Peyer's patch (tissue), 4 donors: Measurements from ENCODE around the gene CDX1. TPM values are rescaled to one million over a fixed set of nuclear protein-coding genes. Genes with fewer than 3 reads are reported as not detected.

ENCODE experiments used
- DNase-seq, 3 donors: peaks; one replicate each; pipeline ENCODE4 v3.0.0-alpha.2; 2017 to 2019
- H3K27ac ChIP-seq, 4 donors: fragments of 200-600 bp; sonication (generic); one replicate each; pipeline ENCODE4 v1.5.1; 2016 to 2019
- H3K27me3 ChIP-seq, 2 donors: fragments of 200-600 bp; sonication (generic); one replicate each; pipeline ENCODE4 v1.5.1; 2019
- H3K36me3 ChIP-seq, 3 donors: fragments of 200-600 bp; sonication (generic); one replicate each; pipeline ENCODE4 v1.5.1; 2016 to 2019
- H3K4me1 ChIP-seq, 4 donors: fragments of 200-600 bp; sonication (generic); one replicate each; pipeline ENCODE4 v1.5.1; 2016 to 2019
- H3K4me3 ChIP-seq, 4 donors: fragments of 200-600 bp; sonication (generic); 1 replicate in 3 of 4; 2 replicates in 1 of 4; pipeline ENCODE4 v1.5.1; 2016 to 2019; ENCODE audit warnings: mild to moderate bottlenecking in 1 of 4
- H3K9me3 ChIP-seq, 4 donors: fragments of 200-600 bp; sonication (generic); one replicate each; pipeline ENCODE4 v1.5.1; 2016 to 2019; ENCODE audit warnings: mild to moderate bottlenecking in 1 of 4
- POLR2A ChIP-seq, 2 donors: fragments of 450-650 bp; IDR thresholded peaks; one replicate each; pipeline ENCODE4 v1.5.1; 2017; ENCODE audit warnings: antibody characterized with exemption in 2 of 2, mild to moderate bottlenecking in 2 of 2, moderate library complexity in 2 of 2
- total RNA-seq, 4 donors: library from RNA; depleted of rRNA; stranded (reverse); fragments of >200 nt; gene quantifications; one replicate each; pipeline ENCODE4 v1.1.0, GENCODE V29; 2016
- TF ChIP-seq, protein P1 (sequence below), 6 experiments: fragments of 450-650 bp in 4 of 6; fragments of 200-600 bp in 2 of 6; sonication (generic) in 1 of 6; IDR thresholded peaks; one replicate each; pipeline ENCODE4 v1.5.1; 2017 to 2019; ENCODE audit warnings: antibody characterized with exemption in 6 of 6, mild to moderate bottlenecking in 3 of 6, moderate library complexity in 1 of 6

CDX1 gene
- total RNA-seq, 4 donors from 2014 or later, result 177 to 429 (median 370) TPM

DNA sequence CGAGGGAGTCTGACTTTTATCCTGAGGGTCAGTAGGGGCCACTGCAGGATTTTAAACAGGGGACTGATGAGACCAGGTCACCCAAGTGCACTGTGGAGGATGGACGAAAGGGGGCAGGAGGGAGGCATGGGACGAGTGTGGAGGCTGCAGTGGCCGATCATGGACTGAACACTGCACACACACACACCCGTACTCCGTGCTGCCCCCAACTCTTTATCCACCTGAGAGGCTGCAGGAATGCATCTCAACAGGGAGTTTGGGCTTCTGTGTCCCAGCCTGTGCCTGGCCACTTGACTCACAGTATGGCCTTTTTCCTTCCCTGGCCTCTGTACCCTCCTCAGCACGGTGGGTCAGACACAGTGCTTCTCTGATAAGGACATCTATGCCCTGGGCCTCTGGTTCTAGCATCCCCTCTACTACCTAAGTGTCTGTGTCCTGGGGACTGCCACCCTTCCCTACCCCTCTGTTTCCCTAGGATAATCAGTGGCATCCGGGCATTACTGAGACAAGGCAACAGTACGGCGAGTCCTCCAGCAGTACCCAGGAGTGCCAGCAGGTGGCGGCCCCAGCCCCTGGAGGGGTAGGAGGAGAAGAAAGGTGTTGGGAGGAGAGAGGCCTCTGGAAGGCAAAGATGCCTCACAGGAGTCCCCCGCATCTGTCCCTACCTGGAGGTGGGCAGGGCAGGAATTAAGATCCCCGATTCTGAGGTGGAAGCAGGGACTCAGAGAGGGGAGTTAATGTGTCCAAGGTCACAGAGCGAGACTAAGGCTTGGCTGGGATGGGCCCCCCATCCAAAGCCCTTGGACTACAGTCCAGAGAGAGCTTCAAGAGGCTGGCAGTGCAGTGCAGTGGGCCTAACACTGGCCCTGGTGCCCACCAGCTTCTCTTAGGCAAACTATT lies 5.1 kb upstream of the CDX1 start:
- no peaks in the 10 kb centered on the region for H3K27me3 ChIP-seq
- peaks cover 3 to 44% (median 7%) of the 10 kb centered on the region in 4 donors for H3K4me1 ChIP-seq
- no peaks in the 10 kb centered on the region for H3K36me3 ChIP-seq
- H3K9me3 ChIP-seq, result no peaks in the 10 kb centered on the region
- H3K27ac ChIP-seq, result peak overlapping the region; percentile 38 to 90 (median 75)
- TF ChIP-seq POLR2A (IDR thresholded peaks at IDR 0.05), result no peak
- TF ChIP-seq, protein P1, sequence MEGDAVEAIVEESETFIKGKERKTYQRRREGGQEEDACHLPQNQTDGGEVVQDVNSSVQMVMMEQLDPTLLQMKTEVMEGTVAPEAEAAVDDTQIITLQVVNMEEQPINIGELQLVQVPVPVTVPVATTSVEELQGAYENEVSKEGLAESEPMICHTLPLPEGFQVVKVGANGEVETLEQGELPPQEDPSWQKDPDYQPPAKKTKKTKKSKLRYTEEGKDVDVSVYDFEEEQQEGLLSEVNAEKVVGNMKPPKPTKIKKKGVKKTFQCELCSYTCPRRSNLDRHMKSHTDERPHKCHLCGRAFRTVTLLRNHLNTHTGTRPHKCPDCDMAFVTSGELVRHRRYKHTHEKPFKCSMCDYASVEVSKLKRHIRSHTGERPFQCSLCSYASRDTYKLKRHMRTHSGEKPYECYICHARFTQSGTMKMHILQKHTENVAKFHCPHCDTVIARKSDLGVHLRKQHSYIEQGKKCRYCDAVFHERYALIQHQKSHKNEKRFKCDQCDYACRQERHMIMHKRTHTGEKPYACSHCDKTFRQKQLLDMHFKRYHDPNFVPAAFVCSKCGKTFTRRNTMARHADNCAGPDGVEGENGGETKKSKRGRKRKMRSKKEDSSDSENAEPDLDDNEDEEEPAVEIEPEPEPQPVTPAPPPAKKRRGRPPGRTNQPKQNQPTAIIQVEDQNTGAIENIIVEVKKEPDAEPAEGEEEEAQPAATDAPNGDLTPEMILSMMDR (IDR thresholded peaks at IDR 0.05), result peak; percentile 71 to 99 (median 92)
- DNase-seq, result peak; percentile 59 to 95 (median 93)
- H3K4me3 ChIP-seq, result no peak overlapping the region

DNA sequence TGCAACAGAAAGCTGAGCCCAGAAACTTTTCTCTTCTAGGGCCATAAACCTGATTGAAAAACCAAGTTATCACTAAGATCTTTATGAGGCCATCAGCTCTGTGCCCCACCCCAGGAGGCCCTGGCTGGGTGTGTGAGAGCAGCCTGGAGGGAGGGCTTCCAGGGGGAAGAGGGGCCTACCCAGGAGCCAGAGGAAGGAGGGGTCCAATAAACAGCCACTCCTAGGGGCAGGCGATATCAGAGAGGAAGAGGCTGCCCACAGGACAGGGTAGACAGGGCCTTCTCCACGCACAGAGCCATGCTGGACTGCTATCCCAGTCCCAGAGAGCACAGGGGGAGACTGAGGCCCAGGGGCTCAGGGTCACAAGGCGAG lies 4.5 kb upstream of the CDX1 start:
- no peaks in the 10 kb centered on the region for H3K9me3 ChIP-seq
- H3K27ac ChIP-seq, result peak overlapping the region; percentile 38 to 90 (median 75)
- H3K4me3 ChIP-seq, result no peak overlapping the region
- peaks cover 3 to 44% (median 7%) of the 10 kb centered on the region in 4 donors for H3K4me1 ChIP-seq
- peak; percentile 74 to 91 for TF ChIP-seq POLR2A (IDR thresholded peaks at IDR 0.05)
- TF ChIP-seq, protein P1 (IDR thresholded peaks at IDR 0.05), result no peak
- H3K36me3 ChIP-seq, result no peaks in the 10 kb centered on the region
- peak in 2 of 3 donors; percentile 85 to 89 for DNase-seq
- no peaks in the 10 kb centered on the region for H3K27me3 ChIP-seq

DNA sequence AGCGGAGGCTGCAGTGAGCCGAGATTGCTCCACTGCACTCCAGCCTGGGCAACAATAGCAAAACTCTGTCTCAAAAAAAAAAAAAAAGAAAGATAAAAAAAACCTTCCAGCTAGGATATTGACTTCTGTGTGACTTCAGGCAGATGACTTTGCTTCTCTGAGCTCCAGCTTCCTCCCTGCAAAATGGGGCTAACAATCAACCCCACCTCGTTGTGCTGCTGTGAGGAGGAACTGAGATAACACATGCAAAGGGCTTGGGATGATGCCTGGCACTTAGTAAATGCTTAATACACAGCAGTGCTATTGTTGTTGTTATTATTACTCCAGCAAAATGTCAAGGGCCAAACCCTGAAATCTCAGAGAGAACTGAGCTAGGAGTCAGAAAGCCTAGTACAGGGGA lies 3.5 kb upstream of the CDX1 start:
- no peak for TF ChIP-seq POLR2A (IDR thresholded peaks at IDR 0.05)
- TF ChIP-seq, protein P1 (IDR thresholded peaks at IDR 0.05), result no peak
- peaks cover 3 to 44% (median 7%) of the 10 kb centered on the region in 4 donors for H3K4me1 ChIP-seq
- H3K4me3 ChIP-seq, result no peak overlapping the region
- no peak for DNase-seq
- H3K27me3 ChIP-seq, result no peaks in the 10 kb centered on the region
- no peaks in the 10 kb centered on the region for H3K9me3 ChIP-seq
- no peaks in the 10 kb centered on the region for H3K36me3 ChIP-seq
- peak overlapping the region in 3 of 4 donors; percentile 66 to 90 (median 84) for H3K27ac ChIP-seq

DNA sequence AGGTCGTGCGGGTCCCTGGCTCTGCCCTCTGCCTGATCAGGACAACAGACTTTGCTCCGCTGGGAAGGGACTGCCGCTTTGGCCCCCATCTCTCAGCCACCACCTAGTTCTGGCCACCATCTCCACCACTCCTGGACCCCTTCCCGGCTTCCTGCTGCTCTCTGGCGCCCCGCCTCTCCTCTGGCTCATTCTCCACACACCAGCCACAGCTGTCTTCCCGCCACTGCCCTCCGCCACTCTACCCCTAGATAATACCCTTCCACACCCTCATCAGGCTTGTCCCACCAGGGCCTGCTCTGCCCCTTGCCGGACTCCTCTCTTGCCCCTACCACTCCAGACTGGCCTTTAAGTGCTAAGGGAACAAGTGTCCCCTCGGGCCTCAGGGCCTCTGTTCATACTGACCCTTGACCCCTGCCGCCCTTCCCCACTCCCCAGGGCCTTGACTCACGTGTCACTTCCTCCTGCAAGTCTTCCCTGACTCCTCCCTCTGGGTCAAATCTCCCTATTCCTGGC lies 3.0 kb upstream of the CDX1 start:
- Histone ChIP-seq H3K4me3 (peak overlapping the region in 1 of 4 donors; percentile 20), H3K9me3 (no peaks in the 10 kb centered on the region), H3K36me3 (no peaks in the 10 kb centered on the region), H3K4me1 (peaks cover 3 to 44% (median 7%) of the 10 kb centered on the region in 4 donors), H3K27me3 (no peaks in the 10 kb centered on the region), H3K27ac (peak overlapping the region in 3 of 4 donors; percentile 66 to 90 (median 84))
- TF ChIP-seq, protein P1 (IDR thresholded peaks at IDR 0.05), result peak in 4 of 6 experiments; percentile 4 to 36 (median 32)
- TF ChIP-seq POLR2A (IDR thresholded peaks at IDR 0.05), result peak; percentile 10 to 44
- peak in 2 of 3 donors; percentile 81 to 85 for DNase-seq

DNA sequence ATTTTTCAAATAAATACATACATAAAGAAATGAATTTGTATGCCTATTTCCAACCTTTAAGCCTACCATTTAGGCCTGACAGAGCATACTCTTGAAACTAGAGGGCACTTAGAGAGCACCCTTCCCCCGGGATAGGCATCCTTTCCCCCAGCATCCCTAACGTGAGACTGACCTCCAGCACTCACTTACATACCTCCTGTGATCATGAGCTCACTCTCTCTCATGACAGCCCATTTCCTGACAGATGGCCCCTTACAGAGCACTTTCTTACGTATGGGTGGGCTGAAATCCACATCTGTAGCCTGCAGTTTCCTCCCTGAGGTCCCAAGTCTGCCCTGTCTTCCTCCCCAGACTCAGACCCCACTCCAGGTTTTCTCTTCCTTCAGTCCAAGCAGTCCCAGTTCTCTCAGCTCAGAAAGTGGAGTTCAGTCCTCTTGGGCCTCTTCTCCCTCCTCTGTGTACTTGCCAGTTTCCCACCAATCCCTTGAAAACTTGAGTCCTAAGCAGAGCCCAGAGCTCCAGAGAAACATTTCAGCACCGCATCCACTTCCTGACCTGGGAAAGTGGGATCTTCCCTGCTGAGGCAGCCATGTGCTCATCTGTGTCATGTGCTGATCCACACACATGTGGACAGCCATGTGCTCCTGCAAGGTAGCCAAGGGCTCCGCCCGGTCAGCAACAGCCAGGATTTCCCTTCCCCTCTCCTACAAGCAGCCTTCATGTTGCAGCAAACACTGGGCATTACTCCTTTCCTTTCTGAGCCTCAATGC lies 2.2 kb upstream of the CDX1 start:
- Histone ChIP-seq H3K27me3 (no peaks in the 10 kb centered on the region), H3K9me3 (no peaks in the 10 kb centered on the region), H3K36me3 (no peaks in the 10 kb centered on the region), H3K27ac (peak overlapping the region in 3 of 4 donors; percentile 66 to 90 (median 84)), H3K4me1 (peaks cover 3 to 49% (median 7%) of the 10 kb centered on the region in 4 donors), H3K4me3 (no peak overlapping the region)
- peak in 2 of 3 donors; percentile 77 for DNase-seq
- TF ChIP-seq, protein P1 (IDR thresholded peaks at IDR 0.05), result no peak
- peak in 1 of 2 donors; percentile 13 for TF ChIP-seq POLR2A (IDR thresholded peaks at IDR 0.05)
